ENCODE data around the gene TRPM6. TPM values are rescaled to one million over a fixed set of nuclear protein-coding genes. Genes with fewer than 3 reads are reported as not detected.
"Not testable (repeated sequence)": the region's sequence is repeated elsewhere in the genome, so short reads cannot be mapped to it uniquely, and the experiment has no call there.

TRPM6 gene
- polyA plus RNA-seq, 2 donors: 0.10 to 0.31 TPM

DNA sequence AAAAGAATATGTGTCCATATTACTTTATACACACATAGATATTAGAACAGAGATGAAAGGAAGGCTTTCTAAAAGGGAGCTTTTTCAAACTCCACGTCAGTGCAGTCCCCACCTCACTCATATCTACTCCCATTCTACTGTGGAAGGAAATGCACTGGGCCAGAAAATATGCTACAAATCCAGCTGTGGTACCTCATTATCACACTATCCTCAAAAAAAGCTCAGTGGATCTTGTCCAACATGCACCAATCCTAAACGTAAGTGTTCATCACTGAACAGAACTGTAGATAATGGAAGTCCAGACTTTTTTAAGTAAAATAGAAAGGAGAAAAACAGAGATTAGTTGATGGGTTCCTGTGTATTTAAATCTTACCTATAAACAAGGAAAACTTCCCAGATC, 27.9 kb downstream of the TRPM6 start:
- no peaks in the 10 kb centered on the region for H3K36me3 ChIP-seq (ENCODE audit: control insufficient read depth in 2 of 2, insufficient read depth in 2 of 2, low read length in 1 of 2)
- WGBS, 2 donors: 76 to 80% methylated on average over 2 of the region's 2 CpGs
- no peaks in the 10 kb centered on the region for H3K27me3 ChIP-seq (ENCODE audit: control insufficient read depth in 1 of 2, insufficient read depth in 2 of 2, low read length in 2 of 2)
- H3K4me1 ChIP-seq (ENCODE audit: control insufficient read depth in 2 of 2, insufficient read depth in 2 of 2, low read length in 1 of 2): no peaks in the 10 kb centered on the region
- H3K9me3 ChIP-seq (ENCODE audit: control insufficient read depth in 2 of 2, insufficient read depth in 1 of 2, low read depth in 1 of 2, low read length in 1 of 2): no peaks in the 10 kb centered on the region
- no peak overlapping the region for H3K4me3 ChIP-seq (ENCODE audit: low read depth in 1 of 2, low read length in 2 of 2)
- no peak overlapping the region for H3K27ac ChIP-seq (ENCODE audit: low read depth in 2 of 2, low read length in 1 of 2)

DNA sequence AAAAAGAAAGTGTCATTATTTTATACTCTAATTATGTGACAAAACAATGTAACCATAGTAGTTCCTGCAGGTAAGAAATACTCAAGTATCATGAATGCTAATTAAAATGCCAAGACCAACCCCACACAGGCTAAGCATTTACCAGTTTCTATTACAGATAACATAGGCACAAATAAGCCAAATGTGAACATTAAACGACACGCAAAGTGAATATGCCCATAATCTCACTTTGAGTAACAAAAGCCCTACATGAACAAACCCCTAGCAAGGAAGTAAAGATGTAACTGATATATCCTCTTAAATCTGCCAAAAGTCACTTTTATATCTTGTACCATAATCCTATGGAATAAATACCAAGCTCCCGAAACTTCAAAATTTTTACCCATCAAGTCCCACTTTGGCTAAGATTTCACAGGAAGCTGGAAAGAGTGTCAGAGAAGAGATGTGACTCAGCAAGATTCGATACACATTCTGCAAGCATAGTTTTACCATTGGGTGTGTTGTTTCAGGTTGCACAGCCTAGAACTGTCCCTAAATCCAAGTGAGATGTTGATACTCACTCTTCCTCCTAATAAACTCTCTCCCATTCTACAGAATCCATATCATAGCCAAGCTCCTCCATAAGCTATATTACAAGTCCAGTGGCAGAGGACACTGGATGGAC, 28.8 kb downstream of the TRPM6 start:
- H3K9me3 ChIP-seq (ENCODE audit: control insufficient read depth in 2 of 2, insufficient read depth in 1 of 2, low read depth in 1 of 2, low read length in 1 of 2): no peaks in the 10 kb centered on the region
- no peaks in the 10 kb centered on the region for H3K36me3 ChIP-seq (ENCODE audit: control insufficient read depth in 2 of 2, insufficient read depth in 2 of 2, low read length in 1 of 2)
- H3K4me3 ChIP-seq (ENCODE audit: low read depth in 1 of 2, low read length in 2 of 2): no peak overlapping the region
- no peaks in the 10 kb centered on the region for H3K27me3 ChIP-seq (ENCODE audit: control insufficient read depth in 1 of 2, insufficient read depth in 2 of 2, low read length in 2 of 2)
- no peak overlapping the region for H3K27ac ChIP-seq (ENCODE audit: low read depth in 2 of 2, low read length in 1 of 2)
- no peaks in the 10 kb centered on the region for H3K4me1 ChIP-seq (ENCODE audit: control insufficient read depth in 2 of 2, insufficient read depth in 2 of 2, low read length in 1 of 2)
- 79% methylated on average over 4 of the region's 4 CpGs for WGBS, 2 donors

DNA sequence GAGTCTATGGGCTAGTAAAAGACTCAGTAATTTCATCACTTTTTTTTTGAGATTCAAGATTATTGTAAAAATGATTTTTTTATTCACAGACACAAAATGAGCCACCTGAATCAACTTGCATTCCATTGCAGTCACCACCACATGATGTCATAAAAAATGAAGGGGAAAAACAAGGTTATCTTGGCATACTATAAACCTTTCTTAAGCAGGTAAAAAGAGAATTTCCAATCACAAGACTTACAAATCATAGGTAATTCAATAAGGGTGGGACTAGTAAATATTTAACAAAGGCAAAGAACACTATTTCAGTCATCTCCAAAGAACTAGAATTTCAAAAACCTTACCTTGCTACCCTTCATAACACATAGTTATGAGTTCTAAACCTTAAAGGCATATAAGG, 30.7 kb downstream of the TRPM6 start:
- no peaks in the 10 kb centered on the region for H3K27me3 ChIP-seq (ENCODE audit: control insufficient read depth in 1 of 2, insufficient read depth in 2 of 2, low read length in 2 of 2)
- no peak overlapping the region for H3K4me3 ChIP-seq (ENCODE audit: low read depth in 1 of 2, low read length in 2 of 2)
- no peak overlapping the region for H3K27ac ChIP-seq (ENCODE audit: low read depth in 2 of 2, low read length in 1 of 2)
- H3K36me3 ChIP-seq (ENCODE audit: control insufficient read depth in 2 of 2, insufficient read depth in 2 of 2, low read length in 1 of 2): no peaks in the 10 kb centered on the region
- H3K4me1 ChIP-seq (ENCODE audit: control insufficient read depth in 2 of 2, insufficient read depth in 2 of 2, low read length in 1 of 2): no peaks in the 10 kb centered on the region
- H3K9me3 ChIP-seq (ENCODE audit: control insufficient read depth in 2 of 2, insufficient read depth in 1 of 2, low read depth in 1 of 2, low read length in 1 of 2): no peaks in the 10 kb centered on the region

DNA sequence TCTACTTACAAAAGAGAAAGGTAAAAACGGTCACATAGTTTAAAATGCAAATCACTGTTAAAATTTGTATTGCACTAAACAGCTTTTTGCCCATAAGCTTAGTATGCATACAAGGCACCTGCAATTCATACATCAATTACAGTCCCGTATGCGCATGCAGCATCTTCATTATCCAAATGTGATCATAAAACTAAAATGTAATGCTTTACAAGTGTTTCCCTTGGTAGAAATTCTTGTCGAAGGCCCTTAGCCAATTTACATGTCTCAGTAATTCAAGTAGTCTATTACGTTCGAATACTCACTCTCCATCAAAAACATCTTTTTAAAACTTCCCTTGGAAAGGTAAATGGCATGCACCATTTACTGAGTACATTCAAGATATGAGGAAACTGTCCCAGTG, 32.6 kb downstream of the TRPM6 start:
- H3K27ac ChIP-seq (ENCODE audit: low read depth in 2 of 2, low read length in 1 of 2): no peak overlapping the region
- H3K9me3 ChIP-seq (ENCODE audit: control insufficient read depth in 2 of 2, insufficient read depth in 1 of 2, low read depth in 1 of 2, low read length in 1 of 2): no peaks in the 10 kb centered on the region
- H3K4me1 ChIP-seq (ENCODE audit: control insufficient read depth in 2 of 2, insufficient read depth in 2 of 2, low read length in 1 of 2): no peaks in the 10 kb centered on the region
- H3K27me3 ChIP-seq (ENCODE audit: control insufficient read depth in 1 of 2, insufficient read depth in 2 of 2, low read length in 2 of 2): no peaks in the 10 kb centered on the region
- H3K4me3 ChIP-seq (ENCODE audit: low read depth in 1 of 2, low read length in 2 of 2): no peak overlapping the region
- no peaks in the 10 kb centered on the region for H3K36me3 ChIP-seq (ENCODE audit: control insufficient read depth in 2 of 2, insufficient read depth in 2 of 2, low read length in 1 of 2)
- WGBS, 2 donors: 89 to 93% methylated on average over 6 of the region's 6 CpGs

DNA sequence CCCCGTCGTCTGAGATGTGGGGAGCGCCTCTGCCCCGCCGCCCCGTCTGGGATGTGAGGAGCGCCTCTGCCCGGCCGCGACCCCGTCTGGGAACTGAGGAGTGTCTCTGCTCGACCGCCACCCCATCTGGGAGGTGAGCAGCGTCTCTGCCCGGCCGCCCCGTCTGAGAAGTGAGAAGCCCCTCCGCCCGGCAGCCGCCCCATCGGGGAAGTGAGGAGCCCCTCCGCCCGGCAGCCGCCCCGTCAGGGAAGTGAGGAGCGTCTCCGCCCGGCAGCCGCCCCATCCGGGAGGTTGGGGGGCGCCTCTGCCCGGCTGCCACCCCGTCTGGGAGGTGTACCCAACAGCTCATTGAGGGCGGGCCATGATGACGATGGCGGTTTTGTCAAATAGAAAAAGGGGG, 34.7 kb downstream of the TRPM6 start:
- not testable (repeated sequence) for H3K27ac ChIP-seq (ENCODE audit: low read depth in 2 of 2, low read length in 1 of 2); H3K4me3 ChIP-seq (ENCODE audit: low read depth in 1 of 2, low read length in 2 of 2); H3K27me3 ChIP-seq (ENCODE audit: control insufficient read depth in 1 of 2, insufficient read depth in 2 of 2, low read length in 2 of 2); H3K36me3 ChIP-seq (ENCODE audit: control insufficient read depth in 2 of 2, insufficient read depth in 2 of 2, low read length in 1 of 2); H3K9me3 ChIP-seq (ENCODE audit: control insufficient read depth in 2 of 2, insufficient read depth in 1 of 2, low read depth in 1 of 2, low read length in 1 of 2); H3K4me1 ChIP-seq (ENCODE audit: control insufficient read depth in 2 of 2, insufficient read depth in 2 of 2, low read length in 1 of 2)
- 94% methylated on average over 36 of the region's 36 CpGs for WGBS, 2 donors

DNA sequence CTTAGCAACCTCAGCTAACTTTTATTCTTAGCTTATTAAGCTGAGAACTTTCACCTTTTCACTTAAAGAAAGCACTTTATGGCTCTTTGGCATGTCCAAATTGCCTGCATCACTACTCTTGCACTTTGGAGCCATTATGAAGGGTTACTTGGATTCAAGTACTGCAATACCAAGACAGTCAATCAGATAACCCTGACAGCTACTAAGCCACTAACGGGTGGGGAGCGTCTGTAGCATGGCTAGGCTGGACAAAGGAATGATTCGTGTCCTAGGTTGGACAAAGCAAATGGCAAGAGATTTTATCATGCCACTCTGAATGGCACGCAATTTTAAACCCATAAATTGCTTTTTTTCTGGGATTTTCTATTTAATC, 39.6 kb downstream of the TRPM6 start:
- Histone ChIP-seq H3K4me1 (ENCODE audit: control insufficient read depth in 2 of 2, insufficient read depth in 2 of 2, low read length in 1 of 2) (no peaks in the 10 kb centered on the region), H3K27me3 (ENCODE audit: control insufficient read depth in 1 of 2, insufficient read depth in 2 of 2, low read length in 2 of 2) (no peaks in the 10 kb centered on the region), H3K36me3 (ENCODE audit: control insufficient read depth in 2 of 2, insufficient read depth in 2 of 2, low read length in 1 of 2) (no peaks in the 10 kb centered on the region), H3K9me3 (ENCODE audit: control insufficient read depth in 2 of 2, insufficient read depth in 1 of 2, low read depth in 1 of 2, low read length in 1 of 2) (no peaks in the 10 kb centered on the region), H3K4me3 (ENCODE audit: low read depth in 1 of 2, low read length in 2 of 2) (no peak overlapping the region), H3K27ac (ENCODE audit: low read depth in 2 of 2, low read length in 1 of 2) (no peak overlapping the region)
- WGBS, 2 donors: 57 to 74% methylated on average over 4 of the region's 4 CpGs

DNA sequence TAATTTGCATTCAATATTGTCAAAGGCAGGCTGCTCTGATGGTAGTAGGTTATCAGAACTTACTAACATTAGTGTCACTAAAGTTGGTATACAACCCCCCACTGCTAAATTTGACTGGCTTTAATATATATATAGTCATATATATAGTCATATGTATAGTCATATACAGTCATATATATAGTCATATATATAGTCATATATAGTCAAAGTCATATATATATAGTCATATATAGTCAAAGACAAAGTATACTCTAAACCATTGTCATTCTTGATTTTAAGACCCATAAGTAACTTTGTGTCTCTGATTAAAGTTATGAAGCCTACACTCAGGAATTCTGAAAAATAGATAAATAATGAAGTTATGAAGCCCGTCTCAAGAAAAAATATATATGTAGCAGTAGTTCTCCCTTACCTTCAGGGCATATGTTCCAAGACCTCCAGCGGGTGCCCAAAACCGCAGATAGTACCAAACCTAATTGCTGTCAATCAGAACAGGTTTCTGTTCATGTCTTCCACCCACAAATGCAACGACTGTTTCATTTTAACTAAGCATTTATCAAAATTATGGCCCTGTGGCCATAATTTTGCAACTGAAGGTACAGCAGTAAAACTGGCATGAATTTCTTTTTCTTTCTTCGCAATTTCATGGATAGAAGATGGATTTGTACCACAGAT, 40.1 kb downstream of the TRPM6 start:
- no peaks in the 10 kb centered on the region for H3K4me1 ChIP-seq (ENCODE audit: control insufficient read depth in 2 of 2, insufficient read depth in 2 of 2, low read length in 1 of 2)
- H3K27ac ChIP-seq (ENCODE audit: low read depth in 2 of 2, low read length in 1 of 2): no peak overlapping the region
- H3K4me3 ChIP-seq (ENCODE audit: low read depth in 1 of 2, low read length in 2 of 2): no peak overlapping the region
- H3K27me3 ChIP-seq (ENCODE audit: control insufficient read depth in 1 of 2, insufficient read depth in 2 of 2, low read length in 2 of 2): no peaks in the 10 kb centered on the region
- WGBS, 2 donors: 73 to 80% methylated on average over 5 of the region's 5 CpGs
- no peaks in the 10 kb centered on the region for H3K36me3 ChIP-seq (ENCODE audit: control insufficient read depth in 2 of 2, insufficient read depth in 2 of 2, low read length in 1 of 2)
- H3K9me3 ChIP-seq (ENCODE audit: control insufficient read depth in 2 of 2, insufficient read depth in 1 of 2, low read depth in 1 of 2, low read length in 1 of 2): no peaks in the 10 kb centered on the region

DNA sequence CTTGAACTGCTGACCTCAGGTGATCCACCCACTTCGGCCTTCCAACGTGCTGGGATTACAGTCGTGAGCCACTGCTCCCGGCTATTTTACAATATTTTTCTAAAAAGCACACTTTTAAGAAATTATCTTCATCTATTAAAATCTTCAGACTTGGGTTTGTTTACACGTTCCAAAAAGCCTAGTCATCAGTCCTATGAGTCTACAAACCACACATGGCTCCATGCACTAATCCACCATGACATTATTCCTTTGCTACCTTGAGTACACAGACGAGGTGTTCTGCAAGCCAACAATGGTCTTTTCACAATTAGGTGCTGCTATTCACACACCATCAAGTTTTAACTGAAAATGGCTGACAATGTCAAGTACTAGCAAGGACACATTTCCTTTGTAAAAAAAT, 41.0 kb downstream of the TRPM6 start:
- Histone ChIP-seq H3K27ac (ENCODE audit: low read depth in 2 of 2, low read length in 1 of 2) (no peak overlapping the region), H3K36me3 (ENCODE audit: control insufficient read depth in 2 of 2, insufficient read depth in 2 of 2, low read length in 1 of 2) (no peaks in the 10 kb centered on the region), H3K9me3 (ENCODE audit: control insufficient read depth in 2 of 2, insufficient read depth in 1 of 2, low read depth in 1 of 2, low read length in 1 of 2) (no peaks in the 10 kb centered on the region), H3K4me1 (ENCODE audit: control insufficient read depth in 2 of 2, insufficient read depth in 2 of 2, low read length in 1 of 2) (no peaks in the 10 kb centered on the region), H3K27me3 (ENCODE audit: control insufficient read depth in 1 of 2, insufficient read depth in 2 of 2, low read length in 2 of 2) (no peaks in the 10 kb centered on the region), H3K4me3 (ENCODE audit: low read depth in 1 of 2, low read length in 2 of 2) (no peak overlapping the region)
- WGBS, 2 donors: 65 to 67% methylated on average over 6 of the region's 6 CpGs

DNA sequence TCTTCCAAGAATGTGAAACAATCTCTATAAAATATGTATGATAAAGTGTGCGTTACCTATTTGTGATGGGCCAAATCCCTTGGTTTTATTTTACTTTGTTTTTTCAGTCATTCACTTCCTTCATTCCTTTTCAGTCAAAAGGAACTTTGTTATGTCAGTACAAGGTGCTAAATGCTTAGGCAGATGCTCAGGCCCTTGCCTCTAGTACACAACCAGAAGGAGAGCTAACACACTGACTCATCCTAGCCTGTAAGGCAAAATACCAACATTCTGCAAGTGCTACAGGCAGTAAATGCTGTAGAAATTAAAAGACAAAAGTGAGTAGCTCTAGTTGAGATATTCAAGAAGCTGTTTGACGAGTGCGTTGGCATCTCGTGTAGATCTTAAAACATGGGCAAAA, 49.4 kb downstream of the TRPM6 start:
- no peaks in the 10 kb centered on the region for H3K36me3 ChIP-seq (ENCODE audit: control insufficient read depth in 2 of 2, insufficient read depth in 2 of 2, low read length in 1 of 2)
- H3K27ac ChIP-seq (ENCODE audit: low read depth in 2 of 2, low read length in 1 of 2): no peak overlapping the region
- H3K27me3 ChIP-seq (ENCODE audit: control insufficient read depth in 1 of 2, insufficient read depth in 2 of 2, low read length in 2 of 2): no peaks in the 10 kb centered on the region
- WGBS, 2 donors: 51 to 65% methylated on average over 4 of the region's 4 CpGs
- no peaks in the 10 kb centered on the region for H3K4me1 ChIP-seq (ENCODE audit: control insufficient read depth in 2 of 2, insufficient read depth in 2 of 2, low read length in 1 of 2)
- H3K4me3 ChIP-seq (ENCODE audit: low read depth in 1 of 2, low read length in 2 of 2): no peak overlapping the region
- no peaks in the 10 kb centered on the region for H3K9me3 ChIP-seq (ENCODE audit: control insufficient read depth in 2 of 2, insufficient read depth in 1 of 2, low read depth in 1 of 2, low read length in 1 of 2)

DNA sequence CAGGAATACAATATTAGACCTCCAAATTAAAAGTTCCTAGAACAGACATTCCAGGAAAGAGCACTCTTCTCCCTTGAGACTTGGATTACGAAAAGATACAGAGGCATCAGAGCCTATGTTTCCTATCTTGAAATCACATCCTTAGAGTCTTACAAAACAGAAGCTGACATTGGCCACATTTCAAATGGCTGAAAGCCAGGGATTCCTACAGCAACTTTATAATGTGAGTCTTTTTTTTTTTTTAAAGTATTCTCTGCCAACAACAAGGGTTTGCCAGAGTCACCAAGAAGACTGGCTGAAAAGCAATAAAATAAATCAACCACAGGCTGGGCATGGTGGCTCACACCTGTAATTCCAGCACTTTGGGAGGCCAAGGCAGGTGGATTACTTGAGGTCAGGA, 63.1 kb downstream of the TRPM6 start:
- 51 to 58% methylated on average over 1 of the region's 1 CpG for WGBS, 2 donors
- Histone ChIP-seq H3K27me3 (ENCODE audit: control insufficient read depth in 1 of 2, insufficient read depth in 2 of 2, low read length in 2 of 2) (no peaks in the 10 kb centered on the region), H3K9me3 (ENCODE audit: control insufficient read depth in 2 of 2, insufficient read depth in 1 of 2, low read depth in 1 of 2, low read length in 1 of 2) (no peaks in the 10 kb centered on the region), H3K4me3 (ENCODE audit: low read depth in 1 of 2, low read length in 2 of 2) (no peak overlapping the region), H3K4me1 (ENCODE audit: control insufficient read depth in 2 of 2, insufficient read depth in 2 of 2, low read length in 1 of 2) (peaks cover 0 to 3% of the 10 kb centered on the region in 2 donors), H3K27ac (ENCODE audit: low read depth in 2 of 2, low read length in 1 of 2) (no peak overlapping the region), H3K36me3 (ENCODE audit: control insufficient read depth in 2 of 2, insufficient read depth in 2 of 2, low read length in 1 of 2) (no peaks in the 10 kb centered on the region)

Measured in esophagus (tissue), 2 donors.